Measurements from ENCODE around the gene HSD3B7.

Gene HSD3B7

GRCh38 chr16:30957456-30958174 lies 27.4 kb upstream of the HSD3B7 start, which contains the start of gene SETD1A:
SETD1A (plus strand) TSS chr16:30957754; CDS start chr16:30958732, 978 bp downstream.
- DNase-seq (ENCODE audit: low read depth): peak; percentile 80

- no peak for DNase-seq (ENCODE audit: low read depth)
Observed at GRCh38 chr16:30958175-30959079, 26.6 kb upstream of the HSD3B7 start.

- DNase-seq (ENCODE audit: low read depth): no peak
Observed at GRCh38 chr16:30961384-30961783, 23.6 kb upstream of the HSD3B7 start.

GRCh38 chr16:30963925-30964511 lies 21.0 kb upstream of the HSD3B7 start:
- DNase-seq (ENCODE audit: low read depth): no peak

GRCh38 chr16:30964574-30965226 lies 20.3 kb upstream of the HSD3B7 start:
- DNase-seq (ENCODE audit: low read depth): no peak

GRCh38 chr16:30965436-30965835 lies 19.6 kb upstream of the HSD3B7 start:
- DNase-seq (ENCODE audit: low read depth): no peak

GRCh38 chr16:30966033-30966619 lies 18.9 kb upstream of the HSD3B7 start:
- DNase-seq (ENCODE audit: low read depth): no peak

- no peak for DNase-seq (ENCODE audit: low read depth)
Observed at GRCh38 chr16:30967795-30968194, 17.2 kb upstream of the HSD3B7 start.

GRCh38 chr16:30969246-30969842 lies 15.7 kb upstream of the HSD3B7 start:
- no peak for DNase-seq (ENCODE audit: low read depth)

GRCh38 chr16:30971298-30971697 lies 13.7 kb upstream of the HSD3B7 start:
- no peak for DNase-seq (ENCODE audit: low read depth)

GRCh38 chr16:30972872-30973271 lies 12.1 kb upstream of the HSD3B7 start:
- no peak for DNase-seq (ENCODE audit: low read depth)

GRCh38 chr16:30974348-30974747 lies 10.7 kb upstream of the HSD3B7 start:
- no peak for DNase-seq (ENCODE audit: low read depth)

GRCh38 chr16:30976486-30976885 lies 8.5 kb upstream of the HSD3B7 start:
- DNase-seq (ENCODE audit: low read depth): no peak

- DNase-seq (ENCODE audit: low read depth): no peak
Observed at GRCh38 chr16:30977502-30977901, 7.5 kb upstream of the HSD3B7 start.

GRCh38 chr16:30979170-30980022 lies 5.6 kb upstream of the HSD3B7 start:
- DNase-seq (ENCODE audit: low read depth): no peak

- DNase-seq (ENCODE audit: low read depth): no peak
Observed at GRCh38 chr16:30980023-30980371, 5.0 kb upstream of the HSD3B7 start.

- DNase-seq (ENCODE audit: low read depth): no peak
Observed at GRCh38 chr16:30980434-30980833, 4.6 kb upstream of the HSD3B7 start.

GRCh38 chr16:30980959-30981358 lies 4.0 kb upstream of the HSD3B7 start:
- no peak for DNase-seq (ENCODE audit: low read depth)

- DNase-seq (ENCODE audit: low read depth): no peak
Observed at GRCh38 chr16:30982548-30983288, 2.3 kb upstream of the HSD3B7 start.
